HFFc6 (cell line): ENCODE results near the gene DNAJB6. TPM values are rescaled to one million over a fixed set of nuclear protein-coding genes. Genes with fewer than 3 reads are reported as not detected.

Experiments
- DNase-seq: peaks from one replicate; pipeline ENCODE4 v3.0.0-alpha.2; 2018
- H3K27ac Mint-ChIP-seq: 2 replicates; pipeline ENCODE4 v1.8.0; 2020; ENCODE audit warnings: mild to moderate bottlenecking, mixed read lengths
- H3K27me3 Mint-ChIP-seq: 2 replicates; pipeline ENCODE4 v1.8.0; 2021; ENCODE audit warnings: mild to moderate bottlenecking, moderate library complexity, mixed read lengths; ENCODE audit not compliant: insufficient read depth
- H3K36me3 Mint-ChIP-seq: 2 replicates; pipeline ENCODE4 v1.8.0; 2021; ENCODE audit warnings: low read depth, mixed read lengths
- H3K4me1 Mint-ChIP-seq: 2 replicates; pipeline ENCODE4 v1.8.0; 2020; ENCODE audit warnings: low read depth, mixed read lengths
- H3K4me3 Mint-ChIP-seq: 2 replicates; pipeline ENCODE4 v1.8.0; 2020; ENCODE audit warnings: mild to moderate bottlenecking, moderate library complexity, mixed read lengths
- H3K9me3 Mint-ChIP-seq: 2 replicates; pipeline ENCODE4 v1.8.0; 2020; ENCODE audit warnings: mild to moderate bottlenecking, mixed read lengths
- CTCF ChIP-seq: fragments of 200-600 bp; sonication (generic); IDR thresholded peaks from 2 replicates; pipeline ENCODE4 v1.5.0; 2021; ENCODE audit warnings: antibody characterized with exemption, mild to moderate bottlenecking
- total RNA-seq, 6 experiments: library from RNA; stranded (reverse); fragmentation: NEBNext Ultra II Directional; extraction: Animal tissue kit (Norgen Biotek cat#: 25700); gene quantifications; 2 replicates in 1 of 6; 3 replicates in 5 of 6; pipeline ENCODE4 v1.2.3, GENCODE V29; 2021

DNAJB6 gene
- total RNA-seq, 6 experiments from 2014 or later, result 135 to 204 (median 163) TPM

DNA sequence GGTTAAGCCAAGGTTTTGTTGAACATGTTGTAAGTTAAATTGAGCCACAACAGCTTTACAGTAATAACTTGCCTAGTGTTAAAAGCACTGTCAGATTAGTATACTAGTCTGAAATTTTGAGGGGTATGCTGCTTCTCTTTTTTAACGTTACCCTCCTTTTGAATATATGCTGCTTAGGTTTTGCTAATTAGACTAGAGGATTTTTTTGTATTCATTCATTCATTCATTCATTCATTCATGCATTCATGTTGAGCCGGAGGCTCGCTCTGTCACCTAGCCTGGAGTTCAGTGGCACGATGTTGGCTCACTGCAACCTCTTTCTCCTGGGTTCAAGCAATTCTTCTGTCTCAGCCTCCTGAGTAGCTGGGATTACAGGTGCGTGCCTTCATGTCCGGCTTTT, 24.7 kb downstream of the DNAJB6 start:
- no peak overlapping the region for H3K4me3 Mint-ChIP-seq
- no peak for DNase-seq
- H3K4me1 Mint-ChIP-seq, result peaks cover 41% of the 10 kb centered on the region; the same call in 1 of the 2 replicates
- H3K27ac Mint-ChIP-seq, result no peak overlapping the region
- no peak for TF ChIP-seq CTCF
- H3K27me3 Mint-ChIP-seq, result peaks cover 1% of the 10 kb centered on the region
- H3K9me3 Mint-ChIP-seq, result no peaks in the 10 kb centered on the region
- H3K36me3 Mint-ChIP-seq, result peaks cover 52% of the 10 kb centered on the region

DNA sequence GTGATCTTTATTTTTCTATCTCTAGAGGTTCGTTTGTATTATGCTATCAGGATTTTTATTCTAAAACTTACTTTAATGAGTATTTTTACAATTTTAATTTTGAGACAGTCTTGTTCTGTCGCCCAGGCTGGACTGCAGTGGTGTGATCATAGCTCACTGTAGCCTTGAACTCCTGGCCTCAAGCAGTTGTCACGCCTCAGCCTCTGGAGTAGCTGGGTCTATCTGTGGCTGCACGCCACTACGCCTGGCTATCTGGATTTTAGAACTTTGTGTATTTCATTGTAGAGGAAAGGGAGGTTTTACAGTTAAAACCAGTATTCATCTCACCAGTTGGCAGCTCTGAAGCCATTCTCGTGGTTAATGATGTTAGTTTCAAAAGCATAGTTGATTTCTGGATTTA, 25.9 kb downstream of the DNAJB6 start:
- Mint-ChIP-seq H3K4me3 (no peak overlapping the region), H3K36me3 (peaks cover 59% of the 10 kb centered on the region), H3K27me3 (peaks cover 1% of the 10 kb centered on the region), H3K4me1 (peaks cover 33% of the 10 kb centered on the region; the same call in 1 of the 2 replicates), H3K27ac (no peak overlapping the region), H3K9me3 (no peaks in the 10 kb centered on the region)
- no peak for TF ChIP-seq CTCF
- DNase-seq, result no peak

- Mint-ChIP-seq H3K27me3 (no peaks in the 10 kb centered on the region; the same call in 1 of the 2 replicates), H3K9me3 (no peaks in the 10 kb centered on the region), H3K4me3 (no peak overlapping the region), H3K4me1 (peaks cover 13% of the 10 kb centered on the region; the same call in 1 of the 2 replicates), H3K36me3 (peaks cover 55% of the 10 kb centered on the region), H3K27ac (no peak overlapping the region)
- DNase-seq, result no peak
- no peak for TF ChIP-seq CTCF
These were observed 29.9 kb downstream of the DNAJB6 start for GRCh38 chr7:157366722-157367121.

DNA sequence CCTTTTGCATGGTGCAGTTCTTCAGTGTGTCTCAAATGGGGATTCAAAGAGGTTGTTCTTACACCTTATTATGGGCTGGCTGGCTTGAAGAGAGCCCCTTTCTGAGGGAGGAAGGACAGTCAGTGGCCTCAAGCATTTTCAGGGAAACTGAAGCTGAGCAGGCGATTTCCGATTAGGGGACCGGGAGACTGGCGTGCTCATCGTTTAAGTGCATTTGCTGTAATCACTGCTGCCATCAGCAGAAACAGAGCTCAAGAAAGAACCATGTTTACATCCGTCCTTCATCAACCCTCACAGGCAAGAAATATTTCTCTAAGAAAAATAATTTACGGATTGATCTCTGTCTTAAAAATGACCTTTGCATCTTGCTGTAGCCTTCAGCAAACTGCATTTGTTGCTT, 32.2 kb downstream of the DNAJB6 start:
- Mint-ChIP-seq H3K36me3 (peaks cover 70% of the 10 kb centered on the region), H3K4me3 (no peak overlapping the region), H3K4me1 (peaks cover 7% of the 10 kb centered on the region; the same call in 1 of the 2 replicates), H3K27ac (no peak overlapping the region), H3K27me3 (no peaks in the 10 kb centered on the region; the same call in none of the 2 replicates), H3K9me3 (no peaks in the 10 kb centered on the region)
- no peak for DNase-seq
- TF ChIP-seq CTCF, result no peak

- no peak for TF ChIP-seq CTCF
- Mint-ChIP-seq H3K36me3 (peaks cover 66% of the 10 kb centered on the region), H3K27ac (no peak overlapping the region)
These were observed 33.9 kb downstream of the DNAJB6 start for GRCh38 chr7:157370742-157371141.

DNA sequence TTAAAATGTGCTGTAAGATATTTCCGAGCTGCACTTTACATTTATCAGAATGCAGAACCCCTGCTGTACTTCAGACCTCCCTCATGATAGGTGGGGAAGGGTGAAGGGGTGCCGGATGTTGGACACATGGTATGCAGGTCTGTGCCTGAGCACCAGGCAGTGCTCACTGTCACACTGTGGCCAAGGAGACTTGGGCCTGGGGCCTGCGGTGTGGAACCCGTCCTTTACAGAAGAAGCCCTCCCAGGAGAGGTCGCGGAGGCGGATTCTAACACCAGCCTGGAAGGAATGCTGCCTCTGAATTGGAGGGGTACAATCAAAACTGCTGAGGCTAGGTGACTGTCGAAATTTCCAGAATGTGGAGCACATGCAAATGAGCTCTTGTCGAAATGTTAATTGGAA, 34.5 kb downstream of the DNAJB6 start:
- Mint-ChIP-seq H3K9me3 (no peaks in the 10 kb centered on the region), H3K36me3 (peaks cover 64% of the 10 kb centered on the region), H3K27me3 (peaks cover 4% of the 10 kb centered on the region), H3K4me1 (peaks cover 15% of the 10 kb centered on the region; the same call in 1 of the 2 replicates), H3K27ac (no peak overlapping the region), H3K4me3 (no peak overlapping the region; the same call in 1 of the 2 replicates)
- no peak for DNase-seq
- TF ChIP-seq CTCF, result no peak

More at GRCh38 chr7:157370742-157371141, 33.9 kb downstream of the DNAJB6 start:
- H3K27me3 Mint-ChIP-seq, result peaks cover 4% of the 10 kb centered on the region
- no peak overlapping the region for H3K4me3 Mint-ChIP-seq
- peaks cover 11% of the 10 kb centered on the region; the same call in 1 of the 2 replicates for H3K4me1 Mint-ChIP-seq
- no peaks in the 10 kb centered on the region for H3K9me3 Mint-ChIP-seq
- DNase-seq, result no peak
